Mononuclear cell (primary cell): Measurements from ENCODE around the gene SH3BP4. TPM values are rescaled to one million over a fixed set of nuclear protein-coding genes. Genes with fewer than 3 reads are reported as not detected.

ENCODE experiments used
- H3K27me3 ChIP-seq: 2 replicates; pipeline ENCODE4 v1.6.0; 2011; ENCODE audit warnings: low read length, control low read depth; ENCODE audit not compliant: insufficient read depth
- H3K4me1 ChIP-seq: 2 replicates; pipeline ENCODE4 v1.5.1; 2011; ENCODE audit warnings: mild to moderate bottlenecking, low read length, control low read depth; ENCODE audit not compliant: insufficient read depth
- H3K4me3 ChIP-seq: 2 replicates; pipeline ENCODE4 v1.5.1; 2011; ENCODE audit warnings: mild to moderate bottlenecking, low read length, moderate library complexity
- H3K9me3 ChIP-seq: 2 replicates; pipeline ENCODE4 v1.5.1; 2011; ENCODE audit warnings: low read depth, mild to moderate bottlenecking, control low read depth, low read length
- total RNA-seq: library from RNA; depleted of rRNA; stranded (reverse); fragments of >200 nt; gene quantifications from one replicate; pipeline ENCODE4 v1.2.3, GENCODE V29; 2012

Gene SH3BP4
- total RNA-seq, 1 donor: 1.4 TPM

- Histone ChIP-seq H3K4me1 (no peaks in the 10 kb centered on the region), H3K9me3 (no peaks in the 10 kb centered on the region), H3K4me3 (no peak overlapping the region), H3K27me3 (no peaks in the 10 kb centered on the region)
These were observed 81.1 kb downstream of the SH3BP4 start for GRCh38 chr2:235032949-235033348.

- no peaks in the 10 kb centered on the region for H3K4me1 ChIP-seq
- no peaks in the 10 kb centered on the region for H3K27me3 ChIP-seq
- H3K9me3 ChIP-seq: no peaks in the 10 kb centered on the region
- no peak overlapping the region for H3K4me3 ChIP-seq
These were observed 82.7 kb downstream of the SH3BP4 start for GRCh38 chr2:235034265-235035118.

GRCh38 chr2:235037604-235038166, 85.9 kb downstream of the SH3BP4 start:
- Histone ChIP-seq H3K9me3 (no peaks in the 10 kb centered on the region), H3K27me3 (no peaks in the 10 kb centered on the region), H3K4me3 (no peak overlapping the region)

GRCh38 chr2:235041221-235041917, 89.6 kb downstream of the SH3BP4 start:
- H3K9me3 ChIP-seq: no peaks in the 10 kb centered on the region
- H3K27me3 ChIP-seq: no peaks in the 10 kb centered on the region
- H3K4me3 ChIP-seq: no peak overlapping the region
- H3K4me1 ChIP-seq: peaks cover 35% of the 10 kb centered on the region

More at GRCh38 chr2:235037604-235038166, 85.9 kb downstream of the SH3BP4 start:
- H3K4me1 ChIP-seq: peaks cover under 1% of the 10 kb centered on the region

GRCh38 chr2:235041918-235042575, 90.2 kb downstream of the SH3BP4 start:
- Histone ChIP-seq H3K4me1 (peaks cover 41% of the 10 kb centered on the region), H3K9me3 (no peaks in the 10 kb centered on the region), H3K4me3 (no peak overlapping the region), H3K27me3 (no peaks in the 10 kb centered on the region)

- Histone ChIP-seq H3K9me3 (no peaks in the 10 kb centered on the region), H3K4me3 (no peak overlapping the region), H3K4me1 (peaks cover 41% of the 10 kb centered on the region), H3K27me3 (no peaks in the 10 kb centered on the region)
These were observed 91.0 kb downstream of the SH3BP4 start for GRCh38 chr2:235042576-235043515.

- Histone ChIP-seq H3K9me3 (no peaks in the 10 kb centered on the region), H3K4me3 (no peak overlapping the region), H3K4me1 (peaks cover 41% of the 10 kb centered on the region), H3K27me3 (no peaks in the 10 kb centered on the region)
These were observed 92.1 kb downstream of the SH3BP4 start for GRCh38 chr2:235043762-235044500.

- H3K9me3 ChIP-seq: no peaks in the 10 kb centered on the region
- H3K27me3 ChIP-seq: no peaks in the 10 kb centered on the region
- peaks cover 41% of the 10 kb centered on the region for H3K4me1 ChIP-seq
- no peak overlapping the region for H3K4me3 ChIP-seq
These were observed 92.9 kb downstream of the SH3BP4 start for GRCh38 chr2:235044501-235045271.

GRCh38 chr2:235045336-235045972, 93.6 kb downstream of the SH3BP4 start:
- peaks cover 41% of the 10 kb centered on the region for H3K4me1 ChIP-seq
- H3K27me3 ChIP-seq: no peaks in the 10 kb centered on the region
- H3K9me3 ChIP-seq: no peaks in the 10 kb centered on the region
- H3K4me3 ChIP-seq: no peak overlapping the region

- H3K4me3 ChIP-seq: no peak overlapping the region
- H3K9me3 ChIP-seq: no peaks in the 10 kb centered on the region
- H3K4me1 ChIP-seq: peaks cover 44% of the 10 kb centered on the region
- H3K27me3 ChIP-seq: no peaks in the 10 kb centered on the region
These were observed 94.1 kb downstream of the SH3BP4 start for GRCh38 chr2:235045973-235046343.

- no peak overlapping the region for H3K4me3 ChIP-seq
- H3K4me1 ChIP-seq: peaks cover 50% of the 10 kb centered on the region
- H3K27me3 ChIP-seq: no peaks in the 10 kb centered on the region
- no peaks in the 10 kb centered on the region for H3K9me3 ChIP-seq
These were observed 94.8 kb downstream of the SH3BP4 start for GRCh38 chr2:235046589-235046988.

GRCh38 chr2:235047171-235048160, 95.6 kb downstream of the SH3BP4 start:
- H3K9me3 ChIP-seq: no peaks in the 10 kb centered on the region
- H3K4me1 ChIP-seq: peaks cover 51% of the 10 kb centered on the region

More at GRCh38 chr2:235047171-235048160, 95.6 kb downstream of the SH3BP4 start:
- H3K4me3 ChIP-seq: no peak overlapping the region
- no peaks in the 10 kb centered on the region for H3K27me3 ChIP-seq
